Endodermal cell (in vitro differentiated cells): ENCODE data around the gene RPL21. TPM values are rescaled to one million over a fixed set of nuclear protein-coding genes. Genes with fewer than 3 reads are reported as not detected.

Experiments used
- DNase-seq: peaks from one replicate; pipeline ENCODE4 v3.0.0-alpha.2; 2017
- H3K27ac ChIP-seq: 2 replicates; pipeline ENCODE4 v1.5.1; 2013; ENCODE audit warnings: mild to moderate bottlenecking, low read depth, low read length, moderate library complexity
- H3K27me3 ChIP-seq: 2 replicates; pipeline ENCODE4 v1.6.1; 2013; ENCODE audit warnings: mild to moderate bottlenecking, low read length, moderate library complexity; ENCODE audit not compliant: insufficient read depth, control insufficient read depth, poor library complexity, severe bottlenecking
- H3K36me3 ChIP-seq: 2 replicates; pipeline ENCODE4 v1.7.0; 2013; ENCODE audit warnings: mild to moderate bottlenecking, low read length, moderate library complexity; ENCODE audit not compliant: control insufficient read depth, insufficient read depth
- H3K4me1 ChIP-seq: one replicate; pipeline ENCODE4 v1.7.0; 2013; ENCODE audit warnings: low read length; ENCODE audit not compliant: control insufficient read depth, insufficient read depth
- H3K4me3 ChIP-seq: 2 replicates; pipeline ENCODE4 v1.5.1; 2013; ENCODE audit warnings: mild to moderate bottlenecking, low read length, moderate library complexity
- H3K9ac ChIP-seq: 2 replicates; pipeline ENCODE4 v1.6.1; 2013; ENCODE audit warnings: mild to moderate bottlenecking, low read length, moderate library complexity; ENCODE audit not compliant: poor library complexity, severe bottlenecking; ENCODE audit errors: extremely low read depth
- H3K9me3 ChIP-seq: 2 replicates; pipeline ENCODE4 v1.6.1; 2013; ENCODE audit warnings: mild to moderate bottlenecking, low read length, moderate library complexity; ENCODE audit not compliant: control insufficient read depth
- H3K27ac Mint-ChIP-seq: 2 replicates; pipeline ENCODE4 v1.8.0; 2020; ENCODE audit warnings: mixed read lengths
- H3K27me3 Mint-ChIP-seq: 2 replicates; pipeline ENCODE4 v1.8.0; 2021; ENCODE audit warnings: mild to moderate bottlenecking, mixed read lengths; ENCODE audit not compliant: insufficient read depth
- H3K36me3 Mint-ChIP-seq: 2 replicates; pipeline ENCODE4 v1.8.0; 2020; ENCODE audit warnings: low read depth, mixed read lengths
- H3K4me1 Mint-ChIP-seq: 2 replicates; pipeline ENCODE4 v1.8.0; 2020; ENCODE audit warnings: mixed read lengths
- H3K4me3 Mint-ChIP-seq: 2 replicates; pipeline ENCODE4 v1.8.0; 2020; ENCODE audit warnings: mild to moderate bottlenecking, moderate library complexity, mixed read lengths
- H3K9me3 Mint-ChIP-seq: 2 replicates; pipeline ENCODE4 v1.8.0; 2020; ENCODE audit warnings: mild to moderate bottlenecking, mixed read lengths
- WGBS, 2 experiments: methylation state at CpG; one replicate each; pipeline versions ENCODE4 v1.1.5 to v1.1.7; 2013; ENCODE audit warnings: missing lambda C conversion rate in 2 of 2, mixed read lengths in 1 of 2; ENCODE audit not compliant: insufficient coverage in 1 of 2, insufficient read length in 1 of 2; 5-methylcytosine and 5-hydroxymethylcytosine counted together
- total RNA-seq, 2 donors: library from RNA; stranded (reverse); fragmentation: NEBNext Ultra II Directional in 1 of 2; extraction: Animal tissue kit (Norgen Biotek cat#: 25700) in 1 of 2; gene quantifications; 2 replicates in 1 of 2; 3 replicates in 1 of 2; pipeline ENCODE4 v1.2.1, GENCODE V29; 2021
- TF ChIP-seq, protein P1 (sequence below): fragments of 200-600 bp; sonication (generic); conservative IDR thresholded peaks from 2 replicates; pipeline ENCODE4 v1.5.0; 2021; ENCODE audit warnings: antibody characterized with exemption, mild to moderate bottlenecking

Gene RPL21
- total RNA-seq, 2 donors from 2014 or later, result 882 to 975 TPM

DNA sequence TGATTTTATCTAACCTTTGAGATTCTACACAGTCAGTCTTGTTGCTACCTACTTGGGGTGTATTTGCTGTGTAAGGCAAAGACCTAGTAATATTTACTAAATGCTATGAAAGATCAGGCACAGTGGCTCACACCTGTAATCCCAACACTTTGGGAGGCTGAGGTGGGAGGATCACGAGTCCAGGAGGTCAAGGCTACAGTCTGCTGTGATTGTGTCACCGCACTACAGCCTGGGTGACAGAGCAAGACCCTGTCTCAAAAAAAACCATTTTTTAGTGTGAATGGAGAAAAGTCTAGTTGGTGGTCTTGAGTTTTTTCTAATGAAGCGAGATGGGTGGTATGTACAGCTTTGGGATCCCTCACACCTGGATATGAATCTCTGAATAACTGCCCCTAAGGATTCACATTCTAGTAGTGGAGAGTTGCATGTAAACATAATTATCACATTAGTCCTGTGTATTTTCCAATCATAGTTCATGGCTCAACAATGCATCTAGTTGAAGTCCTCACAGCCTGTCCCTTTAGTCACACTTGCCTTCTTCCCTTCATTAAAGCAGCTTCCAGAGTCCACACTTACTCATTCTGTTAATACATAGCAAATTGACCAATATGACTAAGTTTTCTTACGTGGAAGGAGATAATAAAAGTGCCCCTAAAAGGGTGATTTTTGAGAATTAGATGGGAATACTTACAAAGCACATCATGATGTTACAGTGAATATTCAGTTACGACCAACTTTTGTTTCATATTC is 7.5 kb downstream of the RPL21 start:
- peaks cover 59% of the 10 kb centered on the region for H3K36me3 Mint-ChIP-seq
- no peaks in the 10 kb centered on the region for H3K27me3 Mint-ChIP-seq

DNA sequence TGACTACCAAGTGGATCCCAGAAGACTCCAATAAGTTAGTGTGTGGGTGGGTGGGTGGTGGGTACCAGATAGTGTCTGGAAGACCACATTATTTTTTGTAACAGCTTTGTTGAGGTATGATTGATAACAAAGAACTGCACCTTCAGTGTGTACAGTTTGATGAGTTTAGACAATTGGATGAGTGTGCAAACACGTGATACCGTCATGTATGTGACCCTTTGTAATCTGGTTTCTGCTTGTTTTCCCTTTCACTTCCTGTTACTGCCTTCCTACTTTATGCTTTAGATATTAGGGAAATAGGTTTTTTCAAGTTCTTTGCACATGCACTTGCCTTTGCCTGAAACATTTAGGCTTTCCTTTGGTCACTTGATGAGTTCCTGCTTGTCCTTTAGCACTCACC is 8.5 kb downstream of the RPL21 start:
- no peaks in the 10 kb centered on the region for H3K9me3 Mint-ChIP-seq
- H3K36me3 Mint-ChIP-seq, result peaks cover 49% of the 10 kb centered on the region
- TF ChIP-seq, protein P1, sequence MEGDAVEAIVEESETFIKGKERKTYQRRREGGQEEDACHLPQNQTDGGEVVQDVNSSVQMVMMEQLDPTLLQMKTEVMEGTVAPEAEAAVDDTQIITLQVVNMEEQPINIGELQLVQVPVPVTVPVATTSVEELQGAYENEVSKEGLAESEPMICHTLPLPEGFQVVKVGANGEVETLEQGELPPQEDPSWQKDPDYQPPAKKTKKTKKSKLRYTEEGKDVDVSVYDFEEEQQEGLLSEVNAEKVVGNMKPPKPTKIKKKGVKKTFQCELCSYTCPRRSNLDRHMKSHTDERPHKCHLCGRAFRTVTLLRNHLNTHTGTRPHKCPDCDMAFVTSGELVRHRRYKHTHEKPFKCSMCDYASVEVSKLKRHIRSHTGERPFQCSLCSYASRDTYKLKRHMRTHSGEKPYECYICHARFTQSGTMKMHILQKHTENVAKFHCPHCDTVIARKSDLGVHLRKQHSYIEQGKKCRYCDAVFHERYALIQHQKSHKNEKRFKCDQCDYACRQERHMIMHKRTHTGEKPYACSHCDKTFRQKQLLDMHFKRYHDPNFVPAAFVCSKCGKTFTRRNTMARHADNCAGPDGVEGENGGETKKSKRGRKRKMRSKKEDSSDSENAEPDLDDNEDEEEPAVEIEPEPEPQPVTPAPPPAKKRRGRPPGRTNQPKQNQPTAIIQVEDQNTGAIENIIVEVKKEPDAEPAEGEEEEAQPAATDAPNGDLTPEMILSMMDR, result no peak
- no peaks in the 10 kb centered on the region for H3K27me3 Mint-ChIP-seq
- WGBS, 2 experiments, result 92 to 100% methylated on average over 2 of the region's 2 CpGs
- H3K27ac ChIP-seq, result no peak overlapping the region
- H3K4me1 Mint-ChIP-seq, result no peaks in the 10 kb centered on the region
- H3K9ac ChIP-seq, result no peak overlapping the region
- peaks cover 59% of the 10 kb centered on the region for H3K36me3 ChIP-seq
- no peak for DNase-seq
- H3K4me1 ChIP-seq, result no peaks in the 10 kb centered on the region
- no peaks in the 10 kb centered on the region for H3K9me3 ChIP-seq
- no peaks in the 10 kb centered on the region for H3K27me3 ChIP-seq
- H3K27ac Mint-ChIP-seq, result peak overlapping the region; percentile 20
- no peak overlapping the region for H3K4me3 Mint-ChIP-seq
- no peak overlapping the region for H3K4me3 ChIP-seq

More for the DNA sequence above, 7.5 kb downstream of the RPL21 start:
- 80 to 99% methylated on average over 1 to 5 of the region's 5 CpGs for WGBS, 2 experiments
- H3K9me3 Mint-ChIP-seq, result no peaks in the 10 kb centered on the region
- TF ChIP-seq, protein P1, result no peak
- no peak overlapping the region for H3K27ac Mint-ChIP-seq
- Histone ChIP-seq H3K27ac (no peak overlapping the region), H3K4me3 (no peak overlapping the region), H3K27me3 (no peaks in the 10 kb centered on the region), H3K9ac (no peak overlapping the region), H3K9me3 (no peaks in the 10 kb centered on the region), H3K4me1 (no peaks in the 10 kb centered on the region), H3K36me3 (peaks cover 69% of the 10 kb centered on the region)
- H3K4me1 Mint-ChIP-seq, result peaks cover 3% of the 10 kb centered on the region
- H3K4me3 Mint-ChIP-seq, result no peak overlapping the region
- no peak for DNase-seq

DNA sequence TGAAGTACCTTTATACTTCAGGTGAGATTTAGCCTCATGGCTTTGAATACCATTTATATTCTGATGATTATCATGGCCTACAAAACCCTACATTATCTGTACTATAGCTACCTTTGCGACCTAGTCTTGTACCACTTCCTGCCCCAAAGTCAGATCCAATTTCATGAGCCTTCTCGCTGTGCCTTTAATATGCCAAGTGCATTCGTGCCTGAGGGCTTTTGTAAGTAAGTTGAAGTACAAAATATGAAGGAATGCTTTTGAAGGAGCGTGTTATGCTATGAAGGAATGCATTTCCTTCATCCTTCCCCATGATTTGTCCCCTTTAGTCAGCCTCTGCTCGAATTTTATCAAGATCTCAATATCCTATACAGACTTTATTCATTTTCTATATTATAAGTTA is 10.0 kb downstream of the RPL21 start:
- H3K36me3 ChIP-seq, result peaks cover 43% of the 10 kb centered on the region
- Mint-ChIP-seq H3K27ac (no peak overlapping the region), H3K4me3 (no peak overlapping the region), H3K27me3 (no peaks in the 10 kb centered on the region), H3K9me3 (no peaks in the 10 kb centered on the region), H3K36me3 (peaks cover 37% of the 10 kb centered on the region), H3K4me1 (no peaks in the 10 kb centered on the region)
- no peaks in the 10 kb centered on the region for H3K27me3 ChIP-seq
- H3K9ac ChIP-seq, result no peak overlapping the region
- H3K9me3 ChIP-seq, result no peaks in the 10 kb centered on the region
- WGBS, 2 experiments, result 95% methylated on average over 4 of the region's 5 CpGs; no CpG with 5 or more reads in 1 of the 2 experiments
- H3K4me1 ChIP-seq, result no peaks in the 10 kb centered on the region
- TF ChIP-seq, protein P1, result no peak
- DNase-seq, result no peak
- H3K27ac ChIP-seq, result no peak overlapping the region
- H3K4me3 ChIP-seq, result no peak overlapping the region
